NCI-H2029 treated with DMSO at 0.1 percent for 48 hours (cell line): ENCODE results near the gene FBXO31.
"Not testable (repeated sequence)": the region's sequence is repeated elsewhere in the genome, so short reads cannot be mapped to it uniquely, and the experiment has no call there.

Experiments used
- DNase-seq: peaks from one replicate; lab custom pipeline; 2025; lab: John Stamatoyannopoulos, UW

Gene FBXO31

DNA sequence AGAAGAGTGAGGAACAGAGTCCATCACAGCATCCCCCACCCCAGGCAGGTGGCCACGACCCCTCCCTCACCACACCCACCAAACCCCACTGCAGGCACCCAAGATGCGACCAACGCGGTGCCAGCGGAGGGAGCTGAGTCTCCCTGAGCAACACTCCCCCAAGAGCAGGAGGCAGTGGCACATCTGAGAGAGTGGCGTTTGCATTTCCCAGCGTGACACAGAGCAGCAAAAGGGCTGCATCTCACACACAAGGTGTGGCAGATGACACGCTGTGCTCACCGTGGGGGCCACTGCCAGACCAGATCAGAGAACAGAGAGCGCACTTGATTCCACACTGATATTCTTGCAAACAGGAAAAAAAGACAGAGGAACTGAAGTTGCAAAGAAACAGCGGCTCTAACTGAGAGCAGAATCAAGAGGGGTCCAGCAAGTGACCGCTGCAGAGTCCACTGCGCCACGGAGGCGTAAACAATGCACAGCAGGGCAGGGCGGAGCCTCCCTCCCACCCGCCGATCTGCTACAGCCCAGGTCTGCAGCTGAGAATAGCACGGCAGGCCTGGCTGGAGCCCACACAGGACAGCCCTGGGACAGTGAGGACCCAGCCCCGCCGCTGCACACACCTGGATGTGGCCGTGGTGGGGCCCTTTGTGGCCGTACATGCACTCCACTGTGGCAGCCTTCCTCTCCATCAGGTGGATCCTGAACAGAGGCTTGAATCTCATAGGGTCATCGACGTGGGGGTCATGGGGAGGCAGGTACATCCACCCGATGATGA, 40.4 kb downstream of the FBXO31 start:
- no peak for DNase-seq

- DNase-seq = no peak
Observed at GRCh38 chr16:87342504-87342903, 41.1 kb downstream of the FBXO31 start.

DNA sequence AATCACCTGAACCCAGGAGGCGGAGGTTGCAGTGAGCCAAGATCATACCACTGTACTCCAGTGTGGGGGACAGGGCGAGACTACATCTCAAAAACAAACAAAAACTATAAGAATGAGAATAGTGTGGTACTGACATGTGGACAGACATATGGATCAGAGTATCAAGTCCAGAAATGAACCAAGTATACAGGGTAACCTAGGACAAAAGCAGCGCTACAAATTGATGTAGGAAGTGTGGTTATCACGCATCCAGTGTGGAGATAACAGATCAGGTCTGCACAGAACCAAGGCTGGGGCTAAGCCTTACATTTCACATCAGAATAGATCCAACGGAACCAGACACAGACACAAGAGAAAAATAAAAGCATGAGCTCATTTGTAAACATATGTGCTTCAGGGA, 43.4 kb downstream of the FBXO31 start:
- DNase-seq = no peak

DNA sequence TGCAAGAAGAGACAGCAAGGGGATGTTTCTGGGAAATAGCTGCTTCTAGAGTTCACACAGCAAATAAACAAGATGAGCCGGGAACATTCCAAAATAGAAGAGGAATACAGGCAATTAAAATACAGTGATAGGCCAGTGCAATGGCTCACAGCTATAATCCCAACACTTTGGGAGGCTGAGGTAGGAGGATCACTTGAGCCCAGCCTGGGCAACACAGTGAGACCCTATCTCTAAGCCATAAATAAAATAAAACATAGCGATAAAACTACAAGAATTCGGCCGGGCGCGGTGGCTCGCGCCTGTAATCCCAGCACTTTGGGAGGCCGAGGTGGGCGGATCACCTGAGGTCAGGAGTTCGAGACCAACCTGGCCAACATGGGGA, 43.9 kb downstream of the FBXO31 start:
- not testable (repeated sequence) for DNase-seq

- DNase-seq = no peak
Observed at GRCh38 chr16:87339086-87339723, 44.4 kb downstream of the FBXO31 start.

DNA sequence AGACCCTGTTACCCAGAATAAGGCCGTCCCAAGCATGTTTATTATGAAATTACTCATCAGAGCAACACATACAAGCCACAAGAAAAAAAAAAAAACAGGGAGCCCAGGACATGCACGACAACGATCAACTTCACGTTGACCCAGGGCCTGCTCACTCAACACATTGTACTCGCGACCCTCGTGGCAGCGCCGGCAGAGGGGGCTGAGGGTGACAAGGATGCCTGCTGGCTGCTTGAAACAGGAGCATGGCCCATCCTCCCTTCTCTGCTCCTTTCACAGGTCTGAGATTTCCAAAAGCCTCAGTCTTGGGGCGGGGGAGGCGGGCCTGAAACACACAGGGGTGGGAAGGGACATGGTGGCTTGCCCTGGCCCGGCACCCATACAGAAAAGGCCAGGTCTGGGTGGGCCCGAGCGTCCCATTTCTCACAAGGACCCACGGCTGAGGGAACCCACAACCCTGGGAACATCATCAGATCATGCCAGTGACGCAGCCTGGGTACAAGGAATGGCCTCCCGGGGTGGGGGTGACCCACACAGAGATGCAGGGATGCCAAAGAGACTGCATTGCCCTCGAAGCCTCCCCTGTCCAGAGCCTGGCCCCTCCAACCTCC, 45.3 kb downstream of the FBXO31 start:
- DNase-seq = no peak

DNA sequence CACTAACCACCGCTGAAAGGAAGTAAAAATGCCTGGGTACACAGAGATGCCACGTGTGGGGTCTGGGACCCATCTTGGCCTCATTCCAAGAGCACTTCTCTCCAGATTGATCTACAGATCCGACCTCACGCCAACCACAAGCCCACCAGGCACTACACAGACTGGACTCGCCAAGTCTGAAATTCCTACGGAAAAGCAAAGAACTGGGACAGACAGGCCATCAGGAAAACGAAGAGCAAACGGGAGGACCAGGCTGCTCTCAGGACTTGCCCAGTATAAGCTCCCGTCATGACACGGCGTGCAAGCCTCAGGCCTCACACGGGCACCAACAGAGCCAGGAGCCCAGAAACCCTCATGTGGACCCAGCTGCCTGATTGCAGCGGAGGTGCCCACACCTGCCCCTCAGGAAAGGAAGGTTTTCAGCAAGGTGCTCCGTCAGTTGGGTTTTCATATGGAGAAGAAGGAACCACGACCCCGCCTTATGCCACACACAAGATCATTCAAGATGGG, 46.3 kb downstream of the FBXO31 start:
- no peak for DNase-seq

DNA sequence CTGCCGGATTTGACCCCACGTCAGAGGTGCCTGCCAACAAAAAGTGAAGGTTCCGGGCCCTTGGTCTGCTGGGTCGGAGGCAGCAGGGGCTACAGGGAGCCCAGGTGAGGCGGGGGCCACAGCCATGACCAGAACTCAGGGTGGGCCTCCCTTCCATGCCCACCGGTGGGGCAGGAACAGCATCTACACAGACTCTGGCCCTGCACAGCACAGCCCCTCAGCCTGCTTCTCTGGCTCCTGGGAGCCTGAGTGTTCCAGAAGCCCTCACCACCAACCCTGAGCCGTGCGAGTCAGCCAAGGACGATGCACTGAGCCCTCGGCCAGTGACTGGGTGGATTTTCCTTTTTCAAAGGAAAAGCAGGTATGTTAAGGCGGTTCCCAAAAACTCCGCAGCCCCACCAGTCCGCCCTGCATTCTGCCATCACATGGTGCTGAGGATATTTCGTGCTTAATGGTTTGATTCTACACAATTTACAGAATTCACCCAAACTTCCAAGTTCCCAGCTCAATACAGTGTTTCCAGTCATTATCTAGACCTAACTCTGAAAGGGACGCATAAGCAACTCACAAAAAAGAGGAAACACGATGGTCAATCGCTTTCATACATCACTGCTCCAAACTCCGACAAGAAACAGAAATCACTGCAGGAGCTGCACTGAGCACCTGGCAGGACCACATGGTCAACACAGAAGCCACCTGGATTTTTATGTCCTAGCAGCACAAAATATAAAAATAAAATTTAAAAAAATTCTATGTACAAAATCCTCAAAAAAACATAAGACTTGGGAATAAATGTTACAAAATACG, 46.9 kb downstream of the FBXO31 start:
- DNase-seq = no peak

DNA sequence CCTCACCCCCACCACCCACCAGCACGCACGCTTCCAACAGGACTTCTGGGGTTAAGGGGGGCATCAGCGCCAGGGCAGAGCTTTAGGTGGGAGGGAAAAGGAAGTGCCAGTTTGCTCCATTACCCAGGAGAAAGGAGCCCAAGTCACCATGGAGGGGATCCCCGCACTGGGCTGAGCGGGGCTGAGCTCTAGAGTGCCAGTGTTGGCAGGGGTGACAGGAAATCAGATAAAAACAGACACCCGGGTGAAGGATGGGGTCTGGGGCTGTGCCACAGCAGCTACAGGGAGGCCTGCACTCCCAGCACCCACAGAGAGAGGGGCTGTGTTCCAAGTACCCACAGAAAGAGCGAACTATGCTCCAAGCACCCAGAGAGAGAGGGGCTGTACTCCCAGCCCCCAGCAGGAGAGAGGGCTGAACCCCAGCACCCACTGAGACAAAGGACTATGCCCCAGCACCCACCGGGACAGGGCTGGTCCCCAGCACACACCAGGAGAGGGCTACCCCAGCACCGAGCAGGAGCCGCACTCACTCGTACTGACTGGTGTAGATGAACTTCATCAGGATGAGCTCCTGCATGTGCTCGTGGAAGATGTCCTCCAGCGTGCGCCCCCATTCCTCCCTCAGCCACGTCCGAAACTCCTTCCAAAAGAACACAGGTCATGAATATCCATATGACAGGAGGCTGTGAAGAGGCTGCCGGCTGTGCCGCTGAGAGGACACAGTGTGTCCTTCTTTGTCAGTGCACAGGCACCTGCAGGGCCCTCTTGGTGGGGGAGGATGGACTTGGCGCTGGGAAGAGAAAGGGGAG, 47.7 kb downstream of the FBXO31 start:
- DNase-seq = no peak

- no peak for DNase-seq
Observed at GRCh38 chr16:87334651-87335624, 48.6 kb downstream of the FBXO31 start.

- no peak for DNase-seq
Observed at GRCh38 chr16:87333581-87334331, 49.8 kb downstream of the FBXO31 start.

DNA sequence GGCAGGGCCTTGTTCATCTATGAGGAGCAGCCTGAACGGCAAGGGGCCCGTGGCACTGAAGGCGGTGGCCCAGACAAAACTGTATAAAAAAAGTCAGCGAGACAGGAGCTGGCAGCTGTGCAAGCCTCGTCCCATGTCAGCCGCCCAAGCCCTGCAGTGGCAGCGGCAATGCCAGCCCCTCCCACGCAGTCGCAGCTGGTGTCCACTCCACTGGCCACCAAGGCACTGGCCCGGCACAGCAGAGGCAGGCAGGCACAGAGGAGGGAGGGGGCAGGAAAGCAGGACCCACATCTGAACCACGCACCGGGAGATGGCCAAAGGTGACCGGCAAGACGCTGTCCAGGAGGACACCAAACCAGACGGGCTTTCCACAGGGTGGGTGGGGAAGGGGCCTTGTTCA, 50.5 kb downstream of the FBXO31 start:
- DNase-seq = no peak

DNA sequence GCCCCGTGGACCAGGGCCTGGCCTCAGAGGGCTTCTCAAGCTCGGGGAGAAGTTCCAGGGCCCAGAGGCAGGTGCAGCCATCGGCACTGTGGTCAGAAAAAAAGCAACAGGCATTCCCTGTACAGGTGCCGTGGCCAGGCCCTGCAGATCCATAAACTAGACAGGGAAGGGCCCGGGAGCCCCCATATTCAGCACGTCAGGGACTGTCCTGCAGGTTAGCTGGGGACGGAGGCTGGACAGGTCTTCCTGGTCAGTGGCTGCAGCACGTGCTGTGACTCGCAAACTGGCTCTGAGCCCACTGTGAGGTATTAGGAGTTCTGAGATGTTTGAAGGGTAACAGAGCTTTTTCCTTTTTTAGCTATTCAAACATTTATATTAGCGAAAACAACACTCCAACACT, 51.4 kb downstream of the FBXO31 start:
- no peak for DNase-seq

GRCh38 chr16:87331241-87331801, 52.3 kb downstream of the FBXO31 start:
- DNase-seq = no peak

GRCh38 chr16:87330646-87331045, 52.9 kb downstream of the FBXO31 start:
- no peak for DNase-seq

DNA sequence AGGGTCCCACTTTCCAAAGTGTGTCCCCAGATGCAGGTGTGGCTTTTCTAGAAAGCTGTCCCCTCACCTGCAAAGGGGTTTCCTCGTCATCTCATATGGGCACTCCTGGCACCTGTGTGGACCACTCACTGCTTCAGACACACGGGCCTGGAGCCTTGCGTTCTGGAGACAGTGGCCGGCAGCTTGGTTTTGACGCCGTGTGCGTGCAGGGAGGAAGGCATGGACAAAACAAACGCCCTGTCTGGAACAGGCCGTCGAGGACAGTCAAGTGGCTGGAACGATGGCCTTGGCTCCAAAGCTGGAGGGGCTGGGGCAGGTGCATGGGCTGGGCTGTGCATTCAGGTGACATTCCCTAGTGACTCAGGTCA, 53.3 kb downstream of the FBXO31 start:
- no peak for DNase-seq

GRCh38 chr16:87329436-87330256, 53.9 kb downstream of the FBXO31 start:
- no peak for DNase-seq

DNA sequence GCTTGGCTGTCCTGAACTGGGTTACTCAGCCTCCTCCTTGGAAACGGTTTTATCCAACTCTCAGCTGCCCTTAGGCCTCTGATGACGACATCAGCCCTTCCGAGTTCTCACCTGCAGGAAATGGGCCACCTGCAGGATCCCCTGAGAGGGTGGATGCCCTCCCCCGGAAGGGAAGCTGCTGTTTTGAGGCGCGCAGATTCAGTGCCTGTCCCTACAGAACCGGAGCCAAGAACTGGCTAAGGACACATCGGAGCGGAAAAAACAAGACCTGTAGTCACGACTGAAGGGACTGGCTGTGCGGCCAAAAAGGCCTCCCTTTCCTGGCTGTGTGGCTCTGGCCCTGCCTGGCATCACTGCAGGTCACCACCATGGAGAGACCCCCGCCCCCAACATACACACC, 54.7 kb downstream of the FBXO31 start:
- DNase-seq = no peak
